Naive B cell (primary cell): ENCODE results near the gene MRPS24. TPM values are rescaled to one million over a fixed set of nuclear protein-coding genes. Genes with fewer than 3 reads are reported as not detected.

ENCODE experiments used
- ATAC-seq, 2 donors: fragments of 150-1000 bp; cut with Tn5 transposase; 2 replicates each; pipeline ENCODE4 v1.10.0; 2021; ENCODE audit warnings: low read depth in 2 of 2, mild to moderate bottlenecking in 2 of 2, moderate library complexity in 2 of 2
- DNase-seq: peaks from one replicate; pipeline ENCODE4 v3.0.0; 2022
- H3K27ac Mint-ChIP-seq, 6 donors: one replicate each; pipeline ENCODE4 v1.8.0; 2020 to 2022; ENCODE audit warnings: mild to moderate bottlenecking in 6 of 6, mixed read lengths in 6 of 6, moderate library complexity in 5 of 6, inconsistent platforms in 2 of 6
- H3K27me3 Mint-ChIP-seq, 3 donors: one replicate each; pipeline ENCODE4 v1.8.0; 2021 to 2022; ENCODE audit warnings: mixed read lengths in 3 of 3, mild to moderate bottlenecking in 1 of 3
- H3K36me3 Mint-ChIP-seq, 2 donors: one replicate each; pipeline ENCODE4 v1.8.0; 2020 to 2022; ENCODE audit warnings: mixed read lengths in 2 of 2, inconsistent platforms in 1 of 2, mild to moderate bottlenecking in 1 of 2
- H3K4me1 Mint-ChIP-seq, 3 donors: one replicate each; pipeline ENCODE4 v1.8.0; 2020 to 2022; ENCODE audit warnings: mixed read lengths in 3 of 3, inconsistent platforms in 1 of 3, mild to moderate bottlenecking in 1 of 3, moderate library complexity in 1 of 3
- H3K4me3 Mint-ChIP-seq, 8 donors: one replicate each; pipeline ENCODE4 v1.8.0; 2020 to 2022; ENCODE audit warnings: mild to moderate bottlenecking in 8 of 8, mixed read lengths in 8 of 8, moderate library complexity in 8 of 8, inconsistent platforms in 2 of 8
- H3K9me3 Mint-ChIP-seq, 7 donors: one replicate each; pipeline ENCODE4 v1.8.0; 2020 to 2022; ENCODE audit warnings: mixed read lengths in 7 of 7, mild to moderate bottlenecking in 5 of 7, inconsistent platforms in 2 of 7, moderate library complexity in 1 of 7
- polyA plus RNA-seq, 6 donors: library from polyadenylated mRNA; unstranded; fragments of 300-500 nt; fragmentation: Illumina TruSeq; gene quantifications; one replicate each; pipeline ENCODE4 v1.2.3, GENCODE V29; 2021; ENCODE audit warnings: low read depth in 6 of 6

MRPS24 gene
- polyA plus RNA-seq, 6 donors from 2014 or later: 114 to 144 (median 132) TPM

DNA sequence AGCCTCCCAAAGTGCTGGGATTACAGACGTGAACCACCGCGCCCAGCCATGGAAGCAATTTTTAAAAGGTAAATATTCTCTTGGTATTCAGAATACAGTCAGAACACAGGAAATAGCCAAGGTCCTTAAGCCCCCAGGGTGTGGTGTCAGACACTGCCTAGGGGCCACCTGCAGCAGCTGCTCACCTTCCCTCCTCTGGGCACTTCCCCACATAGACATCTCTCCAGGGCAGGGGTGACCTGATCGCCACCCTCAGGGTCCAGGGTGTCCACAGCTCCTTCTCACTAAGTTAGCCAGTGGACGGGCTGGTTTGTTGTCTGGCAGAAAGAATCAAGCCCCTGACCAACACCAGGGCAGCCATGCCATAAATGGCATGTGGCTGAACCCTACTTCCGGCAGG, 21.2 kb upstream of the MRPS24 start:
- Mint-ChIP-seq H3K4me1 (peaks cover 23 to 36% (median 29%) of the 10 kb centered on the region in 3 donors), H3K27me3 (no peaks in the 10 kb centered on the region), H3K9me3 (no peaks in the 10 kb centered on the region), H3K36me3 (peaks cover 0 to 8% of the 10 kb centered on the region in 2 donors), H3K27ac (peak overlapping the region in 2 of 6 donors; percentile 34 to 61), H3K4me3 (no peak overlapping the region)
- DNase-seq (no peak), ATAC-seq (no peak)

DNA sequence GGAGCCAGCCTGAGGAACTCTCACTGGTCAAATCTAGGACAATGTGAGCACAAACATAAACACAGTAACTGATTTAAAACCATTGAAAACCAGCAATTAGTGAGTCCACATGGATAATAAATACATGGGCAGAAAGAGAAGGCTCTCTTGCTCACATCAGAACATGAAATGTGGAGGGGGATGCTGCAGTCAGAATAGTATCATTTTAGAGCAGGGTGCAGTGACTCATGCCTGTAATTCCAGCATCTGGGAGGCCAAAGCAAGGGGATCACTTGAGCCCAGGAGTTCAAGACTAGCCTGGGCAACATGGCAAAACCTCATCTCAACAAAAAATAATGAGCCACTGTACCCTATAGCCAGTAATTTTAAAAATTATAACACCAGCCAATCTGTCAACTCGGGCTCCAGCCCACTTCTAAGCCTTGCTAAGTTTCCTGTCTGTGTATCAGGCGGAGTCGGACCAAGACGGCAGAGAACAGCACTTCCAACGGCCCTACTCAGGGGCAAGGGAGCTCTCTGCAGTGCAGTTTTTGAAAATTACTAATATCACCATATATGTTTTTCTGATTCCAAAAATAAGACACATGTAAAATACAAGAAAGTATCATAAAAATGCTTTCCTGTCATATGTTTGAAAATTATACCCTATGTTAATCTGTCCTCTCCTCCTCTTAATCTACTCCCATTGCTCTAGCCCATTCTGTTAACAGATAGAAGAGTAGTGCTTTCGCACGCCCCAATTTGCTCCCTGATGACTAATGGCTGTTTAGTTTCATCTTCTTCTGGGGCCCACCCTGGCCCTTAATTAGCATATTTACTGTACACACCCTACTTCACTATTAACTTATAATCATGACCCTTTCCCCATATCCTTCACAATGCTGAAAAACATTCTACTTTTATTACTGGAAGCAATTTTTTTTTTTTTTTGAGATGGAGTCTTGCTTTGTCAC, 20.0 kb upstream of the MRPS24 start:
- no peaks in the 10 kb centered on the region for H3K9me3 Mint-ChIP-seq
- ATAC-seq (no peak), DNase-seq (no peak)
- peaks cover 23 to 36% (median 26%) of the 10 kb centered on the region in 3 donors for H3K4me1 Mint-ChIP-seq
- peak overlapping the region in 1 of 6 donors; percentile 33 for H3K27ac Mint-ChIP-seq
- H3K36me3 Mint-ChIP-seq: peaks cover 0 to 10% of the 10 kb centered on the region in 2 donors
- no peak overlapping the region for H3K4me3 Mint-ChIP-seq
- H3K27me3 Mint-ChIP-seq: no peaks in the 10 kb centered on the region

DNA sequence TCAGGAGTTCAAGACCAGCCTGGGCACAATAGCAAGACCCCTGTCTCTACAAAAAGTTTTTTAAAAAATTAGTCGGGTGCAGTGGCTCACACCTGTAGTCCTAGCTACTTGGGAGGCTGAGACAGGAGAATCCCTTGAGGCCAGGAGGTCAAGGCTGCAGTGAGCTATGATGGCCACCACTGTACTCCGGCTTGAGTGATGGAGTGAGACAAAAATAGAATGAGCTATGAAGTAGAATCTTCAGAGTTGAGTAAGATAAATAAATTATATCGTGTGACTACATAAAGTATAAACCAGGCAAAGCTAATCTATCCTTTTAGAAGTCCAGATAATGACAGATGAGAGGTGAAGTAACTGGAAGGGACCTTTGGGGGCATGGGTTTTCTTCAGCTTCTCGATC, 15.3 kb upstream of the MRPS24 start:
- peaks cover 5 to 9% (median 9%) of the 10 kb centered on the region in 3 donors for H3K4me1 Mint-ChIP-seq
- no peaks in the 10 kb centered on the region for H3K27me3 Mint-ChIP-seq
- no peaks in the 10 kb centered on the region for H3K9me3 Mint-ChIP-seq
- peaks cover 4 to 14% of the 10 kb centered on the region in 2 donors for H3K36me3 Mint-ChIP-seq
- no peak overlapping the region for H3K4me3 Mint-ChIP-seq
- H3K27ac Mint-ChIP-seq: peak overlapping the region in 1 of 6 donors; percentile 66
- DNase-seq: no peak
- ATAC-seq: no peak

DNA sequence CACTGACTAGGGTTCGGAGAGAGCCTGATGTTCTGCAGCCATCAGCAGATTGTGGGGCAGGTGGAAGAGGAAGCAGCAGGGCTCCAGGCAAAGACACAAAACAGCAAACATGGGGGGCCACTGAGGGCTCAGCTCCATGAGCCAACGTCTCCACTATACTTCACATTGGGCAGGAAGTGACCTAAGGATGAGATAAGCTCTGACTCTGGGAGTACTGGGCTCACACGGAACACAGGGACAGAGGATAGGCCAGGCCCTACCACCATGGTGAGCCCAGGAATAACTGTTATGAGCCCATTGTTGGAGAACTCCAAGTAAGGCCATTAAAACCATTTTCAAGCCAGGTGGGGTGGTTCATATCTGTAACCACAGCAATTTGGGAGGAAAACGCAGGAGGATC, 14.9 kb upstream of the MRPS24 start:
- DNase-seq (no peak), ATAC-seq (no peak)
- H3K4me1 Mint-ChIP-seq: peaks cover 3 to 6% (median 6%) of the 10 kb centered on the region in 3 donors
- no peak overlapping the region for H3K4me3 Mint-ChIP-seq
- peak overlapping the region in 1 of 6 donors; percentile 66 for H3K27ac Mint-ChIP-seq
- H3K36me3 Mint-ChIP-seq: peaks cover 5 to 14% of the 10 kb centered on the region in 2 donors
- no peaks in the 10 kb centered on the region for H3K27me3 Mint-ChIP-seq
- H3K9me3 Mint-ChIP-seq: no peaks in the 10 kb centered on the region

DNA sequence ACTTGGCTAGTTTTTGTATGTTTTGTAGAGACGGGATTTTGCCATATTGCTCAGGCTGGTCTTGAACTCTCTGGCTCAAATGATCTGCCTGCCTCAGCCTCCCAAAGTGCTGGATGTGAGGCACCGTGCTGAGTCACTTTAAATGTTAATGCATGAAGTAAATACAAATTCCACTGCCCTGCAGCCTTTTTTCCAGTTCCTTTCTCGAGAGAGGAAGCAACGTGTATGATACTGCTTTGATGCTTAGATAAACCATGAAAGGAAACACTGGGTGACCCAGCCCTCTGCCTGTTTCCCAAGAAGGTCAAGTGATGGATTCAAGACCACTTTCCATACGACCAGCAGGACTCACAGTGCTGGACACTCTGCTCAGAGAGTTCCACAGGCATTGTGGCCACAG, 11.3 kb upstream of the MRPS24 start:
- H3K27ac Mint-ChIP-seq: no peak overlapping the region
- peaks cover 14 to 16% of the 10 kb centered on the region in 2 donors for H3K36me3 Mint-ChIP-seq
- no peak for DNase-seq

DNA sequence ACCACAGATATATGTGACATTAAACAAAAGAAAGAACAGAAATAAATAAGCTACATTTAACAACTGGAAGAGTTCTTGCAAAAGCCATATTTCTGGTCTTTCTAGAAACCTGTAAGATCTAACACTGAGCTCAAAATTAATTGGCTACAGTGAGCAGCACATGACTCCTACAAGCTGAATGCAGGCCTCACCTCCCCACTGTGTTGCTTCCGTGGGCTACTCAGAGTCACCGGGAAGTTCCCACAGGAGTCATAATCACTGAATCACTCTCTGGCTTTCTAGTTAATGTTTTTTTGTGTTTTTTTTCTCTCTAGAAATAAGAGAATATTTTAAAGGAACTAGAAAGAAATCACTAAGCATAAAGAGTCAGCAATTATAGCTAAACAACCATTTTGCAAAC, 10.2 kb upstream of the MRPS24 start:
- H3K9me3 Mint-ChIP-seq: no peaks in the 10 kb centered on the region
- ATAC-seq (no peak), DNase-seq (no peak)
- no peaks in the 10 kb centered on the region for H3K27me3 Mint-ChIP-seq
- peak overlapping the region in 1 of 6 donors; percentile 68 for H3K27ac Mint-ChIP-seq
- no peak overlapping the region for H3K4me3 Mint-ChIP-seq
- H3K36me3 Mint-ChIP-seq: peaks cover 12 to 16% of the 10 kb centered on the region in 2 donors
- H3K4me1 Mint-ChIP-seq: peaks cover 6 to 17% (median 11%) of the 10 kb centered on the region in 3 donors

More for the DNA sequence above, 11.3 kb upstream of the MRPS24 start:
- H3K9me3 Mint-ChIP-seq: no peaks in the 10 kb centered on the region
- H3K4me3 Mint-ChIP-seq: no peak overlapping the region
- no peaks in the 10 kb centered on the region for H3K27me3 Mint-ChIP-seq
- ATAC-seq: no peak
- H3K4me1 Mint-ChIP-seq: peaks cover 6 to 12% (median 9%) of the 10 kb centered on the region in 3 donors

DNA sequence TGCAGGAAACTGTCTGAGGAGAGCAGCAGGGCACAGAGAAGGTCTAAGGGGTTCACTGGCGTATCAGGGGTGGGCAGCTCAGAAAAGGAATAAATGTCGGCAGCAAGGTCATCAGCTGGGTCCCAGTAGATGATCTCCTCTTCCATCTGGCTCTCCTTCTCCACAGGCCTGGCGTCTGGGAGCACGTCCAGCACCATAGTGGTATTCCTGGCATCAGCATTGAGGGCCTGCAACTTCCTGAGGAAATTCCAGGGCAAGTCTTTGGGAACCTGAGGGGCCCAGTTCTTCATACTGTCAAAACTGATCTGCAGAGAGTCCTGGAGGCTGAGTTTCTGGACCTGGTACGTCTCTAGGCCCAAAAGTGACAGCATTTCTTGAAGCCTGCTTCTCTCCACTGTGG, 9.6 kb upstream of the MRPS24 start:
- peaks cover 6 to 17% (median 11%) of the 10 kb centered on the region in 3 donors for H3K4me1 Mint-ChIP-seq
- peaks cover 6 to 16% of the 10 kb centered on the region in 2 donors for H3K36me3 Mint-ChIP-seq
- DNase-seq: no peak
- H3K4me3 Mint-ChIP-seq: no peak overlapping the region
- no peak for ATAC-seq
- H3K9me3 Mint-ChIP-seq: peaks cover 0 to under 1% (median 0%) of the 10 kb centered on the region in 7 donors
- no peaks in the 10 kb centered on the region for H3K27me3 Mint-ChIP-seq
- H3K27ac Mint-ChIP-seq: peak overlapping the region in 1 of 6 donors; percentile 68

DNA sequence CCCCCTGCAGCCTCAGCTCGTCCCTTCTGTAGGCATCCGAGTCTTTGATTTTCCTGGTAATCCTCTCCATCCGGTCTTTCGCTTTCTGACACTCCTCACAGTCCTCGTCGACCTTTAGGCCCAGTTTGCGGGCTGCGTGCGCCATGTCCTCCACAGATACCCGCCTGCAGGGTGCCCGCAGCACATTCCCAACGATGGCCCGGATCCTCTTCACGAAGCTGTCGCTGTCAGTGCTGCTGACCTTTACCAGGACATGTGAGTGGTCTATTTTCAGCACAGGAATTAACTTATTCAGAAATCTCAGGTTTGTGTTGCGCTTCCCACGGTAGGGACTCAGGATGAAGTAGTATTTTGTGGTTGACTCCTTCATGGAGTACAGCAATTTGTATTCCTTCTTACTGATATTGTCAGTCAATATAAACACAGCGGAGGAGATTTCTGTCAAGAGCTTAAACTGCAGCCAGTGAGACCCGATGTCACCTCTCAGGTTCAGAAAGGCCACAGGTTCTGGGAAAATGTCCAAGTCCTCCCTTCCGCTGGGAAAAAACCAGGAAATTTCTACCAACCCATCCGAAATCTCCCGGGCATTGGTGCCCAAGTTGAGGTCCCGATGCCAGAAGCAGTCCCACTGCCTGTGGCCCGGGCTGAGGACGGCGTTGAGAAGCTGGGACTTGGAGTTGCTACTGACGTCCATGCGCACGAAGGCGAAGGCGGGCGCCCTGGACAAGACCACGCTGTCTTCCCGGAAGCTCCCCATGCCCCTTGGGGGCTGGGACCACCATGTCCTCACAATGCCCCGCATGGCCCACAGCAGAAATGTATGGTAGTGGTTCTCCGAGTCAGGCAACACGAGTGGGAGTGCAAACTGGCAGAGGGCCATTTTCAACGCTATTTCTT, 8.9 kb upstream of the MRPS24 start:
- Mint-ChIP-seq H3K27me3 (no peaks in the 10 kb centered on the region), H3K4me1 (peaks cover 6 to 17% (median 11%) of the 10 kb centered on the region in 3 donors), H3K36me3 (peaks cover 0 to 12% of the 10 kb centered on the region in 2 donors), H3K9me3 (peaks cover 0 to 2% (median 0%) of the 10 kb centered on the region in 7 donors), H3K4me3 (no peak overlapping the region), H3K27ac (peak overlapping the region in 1 of 6 donors; percentile 20)
- ATAC-seq (no peak), DNase-seq (no peak)

DNA sequence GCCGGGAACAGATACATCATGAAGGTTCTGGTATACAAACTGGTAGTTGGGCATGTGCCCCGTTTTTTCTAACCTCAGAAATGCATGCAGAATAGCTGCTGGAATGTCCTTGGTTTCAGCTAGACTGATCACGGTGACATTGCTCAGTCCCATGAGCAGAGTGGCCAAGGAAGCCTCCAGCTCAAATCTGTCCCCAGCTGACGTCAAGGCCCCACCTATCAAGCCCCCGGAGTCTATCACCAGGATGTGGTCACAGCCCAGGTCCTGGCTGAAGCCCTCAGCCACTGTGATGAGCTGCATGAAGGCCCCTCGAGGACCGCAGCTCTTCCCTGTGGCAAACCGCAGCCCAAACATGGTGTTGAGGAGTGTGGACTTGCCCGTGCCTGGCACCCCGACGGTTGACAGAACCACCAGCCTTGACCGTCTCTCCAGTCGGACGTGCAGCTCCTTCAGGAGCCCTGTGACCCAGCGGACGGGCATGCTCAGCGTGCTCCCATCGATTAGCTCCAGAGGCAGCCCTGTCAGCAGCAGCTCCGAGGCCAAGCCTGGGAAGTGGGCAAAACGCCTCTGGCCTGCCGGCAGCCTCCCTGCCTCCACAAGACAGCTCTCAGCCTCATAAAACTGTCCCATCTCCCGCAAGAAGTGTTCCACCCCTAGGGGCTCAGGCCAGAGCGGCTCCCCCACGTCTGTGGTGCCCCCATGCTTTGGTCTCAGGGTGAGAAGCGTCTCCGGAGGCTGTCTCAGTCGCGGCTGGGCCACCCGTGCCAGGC, 7.8 kb upstream of the MRPS24 start:
- H3K27ac Mint-ChIP-seq: peak overlapping the region in 2 of 6 donors; percentile 24 to 70
- peaks cover 0 to 12% of the 10 kb centered on the region in 2 donors for H3K36me3 Mint-ChIP-seq
- H3K27me3 Mint-ChIP-seq: no peaks in the 10 kb centered on the region
- H3K4me1 Mint-ChIP-seq: peaks cover 6 to 17% (median 11%) of the 10 kb centered on the region in 3 donors
- ATAC-seq (no peak), DNase-seq (no peak)
- H3K9me3 Mint-ChIP-seq: peaks cover 0 to 2% (median 0%) of the 10 kb centered on the region in 7 donors
- no peak overlapping the region for H3K4me3 Mint-ChIP-seq

DNA sequence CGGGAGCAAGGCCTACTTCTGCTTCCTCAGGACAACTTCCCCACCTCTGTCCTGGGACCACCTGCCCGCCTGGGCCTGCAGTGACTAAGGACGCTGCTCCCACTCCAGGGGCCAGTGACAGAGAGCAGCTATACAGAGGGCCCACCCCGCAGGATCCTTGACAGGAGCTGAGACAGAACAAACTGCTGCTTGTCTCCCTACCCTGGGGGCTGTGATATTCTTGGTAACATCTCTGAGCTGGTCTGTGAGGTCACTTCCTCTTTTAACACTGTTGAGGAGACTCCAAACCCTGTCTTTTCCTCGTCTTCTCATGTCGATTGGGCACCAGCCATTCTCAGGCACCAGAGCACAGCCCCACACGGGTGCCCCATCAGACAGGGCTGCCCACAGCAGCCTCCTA, 6.9 kb upstream of the MRPS24 start:
- Mint-ChIP-seq H3K36me3 (peaks cover 0 to 12% of the 10 kb centered on the region in 2 donors), H3K4me3 (no peak overlapping the region), H3K4me1 (peaks cover 6 to 17% (median 11%) of the 10 kb centered on the region in 3 donors), H3K27ac (peak overlapping the region in 4 of 6 donors; percentile 24 to 85 (median 74)), H3K27me3 (no peaks in the 10 kb centered on the region), H3K9me3 (peaks cover 0 to 2% (median 0%) of the 10 kb centered on the region in 7 donors)
- ATAC-seq (peak; percentile 64 to 71), DNase-seq (peak; percentile 6)

DNA sequence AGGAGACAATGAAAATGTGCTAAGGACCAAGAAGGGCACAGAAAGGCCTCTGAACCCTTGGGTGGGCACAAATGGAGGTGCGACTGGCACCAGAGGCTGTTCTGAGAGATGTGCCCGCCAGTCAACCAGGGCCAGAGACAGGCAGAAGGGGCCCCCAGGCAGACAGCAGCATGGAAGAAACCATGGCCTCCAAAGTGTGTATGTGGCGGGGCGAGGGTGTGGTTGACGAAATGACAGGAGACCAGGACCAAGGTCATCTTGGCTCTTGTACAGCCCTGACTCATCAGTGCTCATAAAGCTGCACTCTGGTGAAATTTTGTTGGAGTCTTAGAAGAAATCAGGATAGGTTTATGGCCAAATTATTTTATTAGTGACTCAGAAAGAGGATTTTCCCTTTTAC, 4.0 kb upstream of the MRPS24 start:
- Mint-ChIP-seq H3K27me3 (no peaks in the 10 kb centered on the region), H3K4me1 (peaks cover 18 to 35% (median 27%) of the 10 kb centered on the region in 3 donors), H3K9me3 (peaks cover 0 to 2% (median 0%) of the 10 kb centered on the region in 7 donors), H3K36me3 (peaks cover 0 to 4% of the 10 kb centered on the region in 2 donors), H3K27ac (peak overlapping the region in 2 of 6 donors; percentile 14 to 58), H3K4me3 (no peak overlapping the region)
- no peak for ATAC-seq
- no peak for DNase-seq

DNA sequence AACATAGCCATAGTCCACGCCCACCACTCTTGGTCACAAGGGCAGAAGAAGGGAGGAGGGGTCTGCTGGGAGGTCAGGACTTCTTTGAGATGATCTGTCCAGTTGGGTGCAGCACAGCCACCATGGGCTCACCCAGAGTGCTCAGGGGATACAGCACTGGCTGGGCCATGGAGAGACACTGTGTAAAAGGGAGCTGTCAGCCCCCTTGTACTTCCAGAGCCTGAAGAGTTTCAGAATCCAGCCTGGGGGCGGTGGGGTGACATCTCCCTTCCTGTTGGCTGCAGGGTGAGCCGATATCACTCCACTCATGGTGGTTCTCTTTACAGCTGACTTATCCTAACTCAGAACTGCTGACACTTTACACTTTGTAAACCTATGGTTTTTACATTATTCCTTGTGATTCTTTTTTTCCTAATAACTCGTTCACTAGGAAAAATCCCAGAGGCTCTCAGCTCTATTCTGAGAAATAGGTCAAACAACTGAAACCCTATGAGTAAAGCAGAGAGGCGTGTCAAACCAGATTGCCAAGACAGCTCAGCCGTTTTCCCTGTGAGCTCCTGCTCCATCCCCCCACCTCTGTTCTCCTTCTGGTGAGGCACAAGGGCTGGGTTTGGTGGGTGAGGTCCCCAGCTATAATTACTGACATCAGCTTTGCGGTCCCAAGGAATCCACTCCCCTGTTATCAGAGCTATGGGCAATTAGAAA, 3.2 kb upstream of the MRPS24 start:
- peaks cover 22 to 39% (median 31%) of the 10 kb centered on the region in 3 donors for H3K4me1 Mint-ChIP-seq
- ATAC-seq (no peak), DNase-seq (no peak)
- no peaks in the 10 kb centered on the region for H3K36me3 Mint-ChIP-seq
- peak overlapping the region in 2 of 6 donors; percentile 58 to 60 for H3K27ac Mint-ChIP-seq
- H3K4me3 Mint-ChIP-seq: no peak overlapping the region
- no peaks in the 10 kb centered on the region for H3K27me3 Mint-ChIP-seq
- peaks cover 0 to 2% (median 0%) of the 10 kb centered on the region in 7 donors for H3K9me3 Mint-ChIP-seq
